GM19035 (cell line): ENCODE measurements around the gene B3GNT5.

Source experiments
- ATAC-seq: cut with Tn5 transposase; IDR thresholded peaks from one replicate; pipeline ENCODE4 v1.9.1; 2021; ENCODE audit not compliant: unreplicated experiment

B3GNT5 gene

GRCh38 chr3:183265157-183265642 is 12.1 kb downstream of the B3GNT5 start:
- no peak for ATAC-seq

DNA sequence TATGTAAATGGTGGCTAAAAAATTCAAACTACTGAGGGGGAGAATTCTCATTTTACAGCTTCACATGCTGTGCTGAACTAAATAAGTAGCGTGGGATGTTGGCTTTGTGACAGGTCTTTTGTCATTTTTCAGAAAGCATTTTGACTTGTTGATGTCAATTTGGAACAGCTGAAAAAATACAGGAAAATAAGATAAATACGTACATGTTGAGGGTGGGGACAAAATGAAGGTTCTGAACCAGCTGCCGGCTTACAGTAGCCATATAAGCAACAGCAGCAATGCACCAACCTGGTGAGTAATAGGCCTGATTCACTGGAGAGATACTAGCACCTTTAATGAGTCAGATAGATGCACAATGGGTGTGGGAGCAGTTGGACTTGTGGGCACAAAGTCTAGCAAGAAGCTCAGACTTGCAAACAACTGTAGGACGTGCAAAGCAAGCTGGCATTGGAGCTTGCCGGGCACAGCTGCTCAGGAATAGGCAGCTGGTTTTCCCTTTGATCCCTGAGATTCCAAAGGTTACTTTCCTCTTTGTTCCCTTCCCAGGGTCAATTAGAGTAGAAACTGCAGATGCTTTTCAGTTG is 12.9 kb downstream of the B3GNT5 start:
- ATAC-seq = no peak

DNA sequence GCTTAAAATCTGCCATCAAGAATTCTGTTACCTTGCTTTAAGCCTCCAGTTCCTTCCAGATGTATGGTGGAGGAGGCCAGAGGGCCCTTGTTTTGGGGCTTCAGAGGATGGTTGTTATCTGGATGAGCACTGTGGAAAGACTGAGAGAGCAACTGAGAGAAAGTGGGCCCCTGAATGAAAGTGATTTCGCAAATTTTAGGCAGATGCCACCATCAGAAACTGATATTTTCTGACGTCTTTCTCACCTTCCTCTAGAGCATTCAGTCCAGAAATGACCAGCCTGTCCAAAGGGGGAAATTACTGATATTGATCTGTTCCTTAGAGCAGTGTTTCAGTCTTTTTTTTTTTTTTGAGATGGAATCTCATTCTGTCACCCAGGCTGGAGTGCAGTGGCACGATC is 13.4 kb downstream of the B3GNT5 start:
- no peak for ATAC-seq

DNA sequence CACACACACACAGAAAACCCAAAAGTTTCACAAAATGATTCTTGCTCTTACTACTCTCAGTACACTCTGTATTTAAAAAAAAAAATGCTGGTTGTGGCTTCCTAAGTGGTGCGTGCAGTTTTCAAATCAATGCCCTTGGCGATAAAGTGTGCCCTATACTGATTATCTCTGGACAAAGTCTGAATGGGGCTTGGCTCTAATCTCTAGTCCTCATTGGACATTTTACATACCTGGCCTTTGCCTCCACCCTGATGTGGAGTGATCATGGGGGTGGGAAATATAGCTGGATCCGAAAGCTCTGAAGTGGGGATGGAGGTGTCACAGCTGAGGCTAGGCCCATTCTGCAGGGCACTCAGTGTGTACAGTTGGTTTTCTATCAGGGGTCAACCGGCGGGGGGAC is 14.1 kb downstream of the B3GNT5 start:
- ATAC-seq = no peak

DNA sequence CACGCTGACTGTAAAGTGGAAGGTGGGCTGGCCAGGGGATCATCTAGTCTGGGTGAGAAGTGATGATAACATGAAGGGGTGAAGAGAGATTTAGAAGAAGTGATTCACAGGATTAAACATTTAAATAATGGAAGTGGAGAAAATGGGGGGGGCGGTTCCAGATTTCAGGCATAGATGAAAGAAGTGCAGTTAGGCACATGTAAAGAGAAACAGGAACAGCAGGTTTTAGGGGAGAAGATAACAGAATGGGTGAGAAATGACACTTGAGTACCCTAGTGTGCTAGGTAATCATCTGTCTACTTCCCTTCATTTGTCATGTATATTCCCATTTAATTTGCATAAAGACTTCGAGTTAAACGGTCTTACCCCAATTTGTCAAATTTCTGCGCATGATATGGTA is 15.3 kb downstream of the B3GNT5 start:
- no peak for ATAC-seq

- no peak for ATAC-seq
Measured at GRCh38 chr3:183269345-183269744, 16.3 kb downstream of the B3GNT5 start.

- no peak for ATAC-seq
Measured at GRCh38 chr3:183270344-183270743, 17.3 kb downstream of the B3GNT5 start.

DNA sequence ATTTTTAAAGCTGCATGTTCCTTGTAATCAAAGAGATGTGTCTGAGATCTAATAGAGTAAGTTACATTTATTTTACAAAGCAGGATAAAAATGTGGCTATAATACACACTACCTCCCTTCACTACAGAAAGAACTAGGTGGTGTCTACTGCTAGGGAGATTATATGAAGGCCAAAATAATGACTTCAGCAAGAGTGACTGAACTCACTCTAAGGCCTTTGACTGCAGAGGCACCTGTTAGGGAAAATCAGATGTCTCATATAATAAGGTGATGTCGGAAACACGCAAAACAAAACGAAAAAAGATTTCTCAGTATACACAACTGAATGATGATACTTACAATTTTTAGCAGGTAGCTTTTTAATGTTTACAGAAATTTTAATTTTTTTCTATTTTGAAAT is 19.1 kb downstream of the B3GNT5 start:
- ATAC-seq = no peak

DNA sequence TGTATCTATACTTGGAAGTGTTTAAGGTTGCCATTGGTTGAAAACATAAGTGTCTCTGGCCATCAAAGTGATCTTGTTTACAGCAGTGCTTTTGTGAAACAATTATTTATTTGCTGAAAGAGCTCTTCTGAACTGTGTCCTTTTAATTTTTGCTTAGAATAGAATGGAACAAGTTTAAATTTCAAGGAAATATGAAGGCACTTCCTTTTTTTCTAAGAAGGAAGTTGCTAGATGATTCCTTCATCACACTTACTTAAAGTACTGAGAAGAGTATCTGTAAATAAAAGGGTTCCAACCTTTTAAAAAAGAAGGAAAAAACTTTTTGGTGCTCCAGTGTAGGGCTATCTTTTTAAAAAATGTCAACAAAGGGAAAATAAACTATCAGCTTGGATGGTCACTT is 19.7 kb downstream of the B3GNT5 start:
- no peak for ATAC-seq

GRCh38 chr3:183274609-183275008 is 21.6 kb downstream of the B3GNT5 start:
- no peak for ATAC-seq

DNA sequence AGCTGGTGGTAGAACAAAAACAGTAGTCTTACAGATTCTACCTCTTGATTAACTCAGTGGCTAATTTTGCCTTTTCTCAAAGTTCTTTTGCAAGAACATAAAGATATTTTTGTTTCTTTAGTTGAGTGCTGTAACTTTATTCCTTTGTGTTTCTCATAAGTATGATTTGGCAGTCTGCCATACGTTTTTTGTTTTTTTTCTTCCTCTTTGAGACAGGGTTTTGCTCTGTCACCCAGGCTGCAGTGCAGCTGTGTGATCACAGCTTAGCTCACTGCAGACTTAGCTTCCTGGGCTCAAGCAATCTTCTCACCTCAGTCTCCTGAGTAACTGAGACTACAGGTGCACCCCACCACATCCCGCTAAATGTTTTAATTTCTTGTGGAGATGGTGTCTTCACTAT is 22.4 kb downstream of the B3GNT5 start:
- no peak for ATAC-seq

DNA sequence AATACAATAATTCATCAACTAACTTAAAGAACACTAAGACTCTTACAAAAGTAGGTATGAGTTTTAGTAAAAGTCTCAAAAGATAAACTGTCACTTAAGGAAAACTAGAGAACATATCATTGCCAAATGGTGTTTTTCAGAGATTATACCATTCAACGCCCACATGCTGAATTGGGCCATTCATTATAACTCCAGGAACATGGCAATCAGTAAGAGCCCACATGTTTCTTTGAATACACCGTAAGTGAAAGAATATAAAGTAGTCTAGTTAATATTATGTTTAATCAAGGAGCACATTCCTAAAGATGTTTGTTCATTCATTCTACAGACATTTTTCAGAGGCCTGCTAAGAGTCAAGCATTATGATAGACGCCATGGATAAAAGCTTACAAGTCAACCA is 22.9 kb downstream of the B3GNT5 start:
- ATAC-seq = no peak

DNA sequence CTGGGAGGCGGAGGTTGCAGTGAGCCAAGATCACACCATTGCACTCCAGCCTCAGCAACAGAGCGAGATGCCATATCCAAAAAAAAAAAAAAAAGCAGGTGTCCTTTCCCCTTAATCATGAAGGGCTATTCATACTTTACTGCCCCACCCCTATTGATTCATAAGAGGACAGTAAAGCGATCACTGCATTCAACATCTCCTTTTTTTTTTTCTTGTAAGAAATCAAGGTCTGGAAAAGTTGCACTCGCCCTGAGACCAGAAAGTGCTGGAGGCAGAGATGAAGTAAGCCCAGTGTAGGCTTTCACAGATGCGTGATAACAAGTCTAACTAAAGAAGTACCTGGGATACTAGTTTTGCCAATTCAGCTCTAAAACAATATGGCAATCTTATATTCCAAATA is 24.2 kb downstream of the B3GNT5 start:
- no peak for ATAC-seq

- ATAC-seq = no peak
Measured at GRCh38 chr3:183278479-183279088, 25.5 kb downstream of the B3GNT5 start.

GRCh38 chr3:183279371-183279770 is 26.3 kb downstream of the B3GNT5 start:
- ATAC-seq = no peak

GRCh38 chr3:183281126-183281797 is 28.2 kb downstream of the B3GNT5 start:
- ATAC-seq = no peak

DNA sequence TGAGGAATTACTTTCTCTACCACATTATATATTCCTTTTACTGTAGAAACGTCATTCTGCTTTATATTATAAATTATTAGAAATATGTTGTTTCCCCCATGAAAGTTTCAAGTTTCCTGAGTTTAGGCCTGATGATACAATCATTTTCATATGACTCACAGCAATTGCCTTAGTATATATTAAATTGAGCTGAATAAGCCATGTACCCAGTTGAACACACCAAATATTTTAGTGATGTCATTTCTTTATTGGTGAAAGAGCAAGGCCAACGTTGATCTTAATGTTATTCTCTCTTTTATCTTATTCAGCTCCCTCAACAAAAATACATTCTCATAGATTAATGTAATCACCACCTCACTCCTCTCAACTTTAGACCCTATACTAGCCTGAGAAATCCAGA is 30.8 kb downstream of the B3GNT5 start:
- no peak for ATAC-seq

DNA sequence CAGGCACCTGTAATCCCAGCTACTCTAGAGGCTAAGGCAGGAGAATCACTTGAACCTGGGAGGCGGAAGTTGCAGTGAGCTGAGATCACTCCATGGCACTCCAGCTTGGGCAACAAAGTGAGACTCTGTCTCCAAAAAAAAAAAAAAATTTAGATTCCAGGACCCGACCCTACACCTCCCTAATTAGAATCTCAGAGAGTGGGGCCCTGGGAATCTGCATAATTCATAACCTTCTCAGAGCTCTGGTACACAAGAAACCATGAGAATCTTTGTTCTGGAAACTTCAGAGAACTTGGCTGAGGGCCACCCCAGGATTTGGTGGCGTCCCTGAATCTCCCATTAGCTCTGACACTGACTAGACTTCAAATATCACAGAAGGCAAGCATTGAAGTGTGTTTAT is 31.5 kb downstream of the B3GNT5 start:
- ATAC-seq = no peak

- ATAC-seq = no peak
Measured at GRCh38 chr3:183285318-183285717, 32.3 kb downstream of the B3GNT5 start.

DNA sequence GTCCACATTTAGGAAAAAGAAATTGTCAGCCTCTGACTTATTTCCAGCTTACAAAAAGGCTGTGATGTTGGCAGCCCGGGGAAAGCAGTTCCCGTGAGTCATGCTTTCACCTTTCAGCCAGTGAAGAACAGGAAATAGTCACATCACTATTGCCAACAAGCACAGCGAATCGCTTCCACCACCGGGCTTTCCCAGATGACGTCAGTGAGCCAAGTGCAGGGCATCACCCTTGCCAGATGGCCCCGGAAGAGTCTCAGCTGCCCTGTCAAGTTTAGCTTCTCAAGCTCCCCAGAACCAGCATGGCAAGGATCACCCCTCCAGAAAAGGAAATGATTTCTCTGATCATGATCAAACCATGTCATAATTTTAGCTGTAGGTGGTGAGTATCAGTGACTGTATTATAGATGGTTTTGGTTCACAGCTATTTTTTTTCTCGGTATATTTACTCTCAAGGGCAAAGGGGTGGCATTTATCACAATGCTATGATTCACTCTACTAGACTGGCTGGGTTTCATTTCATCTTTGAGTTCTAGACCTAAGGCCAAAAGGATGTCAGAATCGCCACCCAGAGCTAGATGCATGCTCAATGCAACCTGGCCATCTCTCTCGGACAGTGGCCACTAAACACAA is 32.9 kb downstream of the B3GNT5 start:
- ATAC-seq = peak; percentile 95

GRCh38 chr3:183287301-183287971 is 34.4 kb downstream of the B3GNT5 start:
- no peak for ATAC-seq
